ENCODE results near the gene SPRR2B.
"Not testable (repeated sequence)": the region's sequence is repeated elsewhere in the genome, so short reads cannot be mapped to it uniquely, and the experiment has no call there.

Gene SPRR2B

GRCh38 chr1:153071511-153071910 is at the start of gene SPRR2B:
Gene SPRR2B, minus strand, starts transcription at chr1:153071611. Its CDS starts 772 bp downstream, at chr1:153070839.
- DNase-seq (ENCODE audit: low read depth in 2 of 2, low spot score in 1 of 2), result no peak

GRCh38 chr1:153120945-153121344 is 49.5 kb upstream of the SPRR2B start:
- DNase-seq (ENCODE audit: low read depth in 2 of 2, low spot score in 1 of 2), result no peak

GRCh38 chr1:153119491-153119971 is 48.1 kb upstream of the SPRR2B start:
- no peak for DNase-seq (ENCODE audit: low read depth in 2 of 2, low spot score in 1 of 2)

DNA sequence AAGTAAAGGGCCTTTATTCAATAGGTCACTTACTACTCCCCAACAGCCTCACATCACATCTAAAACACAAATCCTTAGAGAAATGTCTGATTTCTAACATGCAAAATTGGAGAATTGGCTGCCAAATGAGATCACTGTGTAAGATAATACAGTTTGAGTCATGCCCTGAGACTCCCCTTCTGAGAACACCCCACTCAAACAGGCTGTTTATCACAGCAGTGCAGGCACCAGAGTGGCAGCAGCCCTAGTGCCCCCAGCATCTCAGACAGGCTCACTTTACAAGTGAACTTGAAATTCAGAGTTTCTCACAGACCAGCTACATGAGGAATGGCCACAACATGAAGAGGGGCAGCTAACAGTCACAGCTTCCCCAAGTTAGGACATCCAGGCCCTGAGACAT is 43.9 kb upstream of the SPRR2B start:
- DNase-seq (ENCODE audit: low read depth in 2 of 2, low spot score in 1 of 2), result not testable (repeated sequence)

GRCh38 chr1:153113416-153113815 is 42.0 kb upstream of the SPRR2B start, which contains the start of gene SPRR2F:
Gene SPRR2F, minus strand, starts transcription at chr1:153113516. Its CDS starts 783 bp downstream, at chr1:153112733.
- no peak for DNase-seq (ENCODE audit: low read depth in 2 of 2, low spot score in 1 of 2)

DNA sequence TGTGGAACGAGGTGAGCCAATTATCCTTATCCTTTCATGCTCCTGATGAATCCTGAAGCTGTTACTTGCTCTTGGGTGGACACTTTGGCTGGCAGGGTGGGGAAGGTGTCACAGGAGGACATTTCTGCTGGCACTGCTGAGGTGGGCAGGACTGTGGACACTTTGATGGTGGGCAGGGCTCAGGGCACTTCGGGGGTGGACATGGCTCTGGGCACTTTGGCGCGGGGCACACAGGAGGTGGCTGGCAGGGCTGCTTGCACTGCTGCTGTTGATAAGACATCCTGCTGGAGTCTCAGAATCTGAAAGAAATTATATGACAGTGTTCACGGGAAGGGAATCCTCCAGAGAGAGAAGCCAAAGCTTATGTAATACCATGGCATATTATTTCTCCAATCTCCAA is 41.0 kb upstream of the SPRR2B start:
- not testable (repeated sequence) for DNase-seq (ENCODE audit: low read depth in 2 of 2, low spot score in 1 of 2)

DNA sequence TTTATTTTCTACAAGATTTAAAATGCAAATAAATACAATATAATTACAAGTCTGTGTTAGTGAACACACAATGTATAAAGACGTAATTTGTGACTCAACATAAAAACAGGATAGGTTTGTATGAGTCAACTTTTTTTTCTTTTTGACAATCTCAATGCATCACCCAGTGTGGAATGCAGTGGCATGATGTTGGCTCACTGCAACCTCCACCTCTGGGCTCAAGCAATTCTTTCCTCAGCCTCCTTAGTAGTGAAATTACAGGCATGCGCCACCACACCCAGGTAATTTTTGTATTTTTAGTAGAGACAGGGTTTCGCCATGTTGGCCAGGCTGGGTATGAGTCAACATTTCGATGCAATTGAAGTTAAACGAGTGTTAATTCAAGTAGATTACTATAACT is 28.8 kb upstream of the SPRR2B start:
- DNase-seq (ENCODE audit: low read depth in 2 of 2, low spot score in 1 of 2), result no peak

- DNase-seq (ENCODE audit: low read depth in 2 of 2, low spot score in 1 of 2), result no peak
Observed at GRCh38 chr1:153099461-153100045, 28.1 kb upstream of the SPRR2B start.

DNA sequence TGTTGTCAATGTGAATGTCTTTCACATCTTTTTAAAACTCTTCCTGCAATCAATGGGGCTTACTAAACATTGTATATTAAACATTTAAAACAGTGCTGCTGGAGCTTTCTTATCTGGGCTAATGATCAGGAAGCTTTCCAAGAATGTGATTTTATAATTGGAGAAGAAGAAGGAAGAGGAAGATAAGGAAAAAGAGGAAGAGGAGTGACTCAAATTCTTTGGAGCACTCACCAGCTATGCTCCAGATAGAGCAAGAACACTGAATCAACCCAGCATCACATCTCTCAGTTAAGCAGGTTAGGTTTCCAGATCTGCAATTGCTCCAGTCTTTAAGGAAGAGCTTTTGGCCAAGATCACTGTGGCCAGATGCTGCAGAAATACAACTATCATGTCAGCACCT is 24.4 kb upstream of the SPRR2B start:
- DNase-seq (ENCODE audit: low read depth in 2 of 2, low spot score in 1 of 2), result no peak

DNA sequence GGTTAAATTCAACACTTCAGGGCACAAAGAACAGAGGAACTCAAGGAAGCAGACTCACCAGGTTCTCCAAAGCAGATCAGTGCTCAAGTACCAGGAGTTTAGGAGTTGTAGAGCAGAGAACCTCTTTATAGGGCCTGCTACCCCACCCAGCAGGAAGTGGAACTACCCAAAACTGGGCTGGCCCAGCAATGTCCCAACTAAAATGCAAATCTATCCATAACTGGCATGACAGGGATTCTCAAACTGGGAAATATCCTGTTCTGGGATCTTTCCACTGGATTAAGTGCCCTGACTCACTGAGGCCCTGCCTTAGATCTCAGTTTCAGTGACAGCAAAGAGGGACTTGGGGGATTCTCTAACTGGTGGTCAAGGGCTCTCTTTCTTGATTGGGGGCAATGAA is 23.0 kb upstream of the SPRR2B start, which contains the start of gene SPRR2E:
Gene SPRR2E (minus strand): TSS at position 101 of the 400 bp plus-strand sequence. CDS start 775 bp downstream, outside the sequence.
- no peak for DNase-seq (ENCODE audit: low read depth in 2 of 2, low spot score in 1 of 2)

DNA sequence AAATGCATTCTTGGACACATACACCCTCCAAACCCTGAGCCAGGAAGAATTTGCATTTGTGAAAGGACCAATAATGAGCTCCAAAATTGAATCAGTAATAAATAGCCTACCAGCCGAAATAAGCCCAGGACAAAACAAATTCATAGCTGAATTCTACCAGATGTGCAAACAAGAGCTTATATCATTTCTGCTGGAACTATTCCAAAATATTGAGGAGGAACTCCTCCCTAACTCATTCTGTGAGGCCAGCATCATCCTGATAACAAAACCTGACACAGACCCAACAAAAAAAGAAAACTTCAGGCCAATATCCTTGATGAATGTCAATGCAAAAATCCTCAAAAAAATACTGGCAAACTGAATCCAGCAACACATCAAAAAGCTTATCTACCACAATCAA is 16.2 kb upstream of the SPRR2B start:
- no peak for DNase-seq (ENCODE audit: low read depth in 2 of 2, low spot score in 1 of 2)

DNA sequence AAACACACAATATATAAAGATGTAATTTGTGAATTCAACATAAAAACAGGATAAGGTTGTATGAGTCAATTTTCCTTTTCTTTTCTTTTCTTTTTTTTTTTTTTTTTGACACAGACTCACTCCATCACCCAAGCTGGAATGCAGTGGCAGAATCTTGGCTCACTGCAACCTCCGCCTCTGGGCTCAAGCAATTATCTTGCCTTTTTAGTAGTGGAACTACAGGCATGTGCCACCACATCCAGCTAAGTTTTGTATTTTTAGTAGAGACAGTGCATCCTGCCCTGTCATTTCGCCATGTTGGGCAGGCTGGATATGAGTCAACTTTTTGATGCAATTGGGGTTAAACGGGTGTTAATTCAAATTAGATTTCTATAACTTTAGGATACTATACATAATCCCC is 10.3 kb upstream of the SPRR2B start:
- DNase-seq (ENCODE audit: low read depth in 2 of 2, low spot score in 1 of 2), result no peak

DNA sequence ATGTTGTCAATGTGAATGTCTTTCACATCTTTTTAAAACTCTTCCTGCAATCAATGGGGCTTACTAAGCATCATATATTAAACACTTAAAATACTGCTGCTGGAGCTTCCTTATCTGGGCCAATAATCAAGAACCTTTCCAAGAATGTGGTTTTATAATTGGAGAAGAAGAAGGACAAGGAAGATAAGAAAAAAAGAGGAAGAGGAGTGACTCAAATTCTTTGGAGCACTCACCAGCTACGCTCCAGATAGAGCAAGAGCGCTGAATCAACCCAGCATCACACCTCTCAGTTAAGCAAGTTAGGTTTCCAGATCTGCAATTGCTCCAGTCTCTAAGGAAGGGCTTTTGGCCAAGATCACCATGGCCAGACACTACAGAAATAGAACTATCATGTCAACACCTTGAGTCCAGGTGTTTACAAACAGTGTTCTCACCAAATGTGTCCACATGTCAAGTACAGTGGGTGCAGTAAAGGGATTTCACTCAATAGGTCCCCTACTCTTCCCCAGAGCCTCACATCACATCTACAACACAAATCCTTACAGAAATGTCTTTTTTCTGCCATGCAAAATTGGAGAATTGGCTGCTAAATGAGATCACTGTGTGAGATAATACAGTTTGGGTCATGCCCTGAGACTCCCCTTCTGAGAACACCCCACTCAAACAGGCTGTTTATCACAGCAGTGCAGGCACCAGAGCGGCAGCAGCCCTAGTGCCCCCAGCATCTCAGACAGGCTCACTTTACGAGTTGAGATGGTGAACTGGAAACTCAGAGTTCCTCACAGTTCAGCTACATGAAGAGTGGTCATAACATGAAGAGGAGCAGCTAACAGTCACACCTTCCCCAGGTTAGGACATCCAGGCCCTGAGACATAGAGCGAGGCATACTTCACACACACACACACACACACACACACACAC is 1.7 kb upstream of the SPRR2B start:
- DNase-seq (ENCODE audit: low read depth in 2 of 2, low spot score in 1 of 2), result no peak

GRCh38 chr1:153070243-153070642 is 1.2 kb downstream of the SPRR2B start:
- DNase-seq (ENCODE audit: low read depth in 2 of 2, low spot score in 1 of 2), result no peak

DNA sequence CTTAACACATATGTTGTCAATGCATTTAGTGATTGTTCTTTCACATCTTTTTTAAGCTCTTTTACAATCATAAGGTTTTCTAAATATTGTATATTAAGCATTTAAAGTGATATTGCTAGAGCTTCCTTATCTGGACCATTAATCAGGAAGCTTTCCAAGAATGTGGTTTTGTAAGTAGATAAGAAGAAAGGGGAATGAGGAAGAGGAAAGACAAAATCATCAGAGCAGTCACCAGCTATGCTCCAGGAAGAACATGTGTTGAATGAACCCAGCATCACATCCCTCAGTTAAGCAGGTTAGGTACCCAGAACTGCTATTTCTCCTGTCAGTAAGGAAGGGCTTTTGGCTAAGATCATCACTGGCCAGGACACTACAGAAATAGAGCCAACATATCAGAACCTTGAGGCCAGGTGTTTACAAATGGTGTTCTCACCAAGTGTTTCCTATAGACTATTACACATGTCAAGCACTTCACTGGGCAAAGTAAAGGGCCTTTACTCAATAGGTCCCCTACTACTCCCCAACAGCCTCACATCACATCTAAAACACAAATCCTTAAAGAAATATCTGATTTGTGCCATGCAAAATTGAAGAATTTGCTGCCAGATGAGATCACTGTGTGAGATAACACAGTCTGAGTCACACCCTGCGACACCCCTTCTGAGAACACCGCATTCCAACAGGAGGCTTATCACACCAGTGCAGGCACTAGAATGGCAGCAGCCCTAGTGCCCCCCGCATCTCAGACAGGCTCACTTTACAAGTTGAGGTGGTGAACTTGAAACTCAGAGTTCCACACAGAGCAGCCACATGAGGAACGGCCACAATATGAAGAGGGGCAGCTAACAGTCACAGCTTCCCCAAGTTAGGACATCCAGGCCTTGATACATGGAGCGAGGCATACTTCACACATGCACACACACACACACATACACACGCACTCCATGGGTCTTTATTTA is 12.3 kb downstream of the SPRR2B start:
- no peak for DNase-seq (ENCODE audit: low read depth in 2 of 2, low spot score in 1 of 2)

DNA sequence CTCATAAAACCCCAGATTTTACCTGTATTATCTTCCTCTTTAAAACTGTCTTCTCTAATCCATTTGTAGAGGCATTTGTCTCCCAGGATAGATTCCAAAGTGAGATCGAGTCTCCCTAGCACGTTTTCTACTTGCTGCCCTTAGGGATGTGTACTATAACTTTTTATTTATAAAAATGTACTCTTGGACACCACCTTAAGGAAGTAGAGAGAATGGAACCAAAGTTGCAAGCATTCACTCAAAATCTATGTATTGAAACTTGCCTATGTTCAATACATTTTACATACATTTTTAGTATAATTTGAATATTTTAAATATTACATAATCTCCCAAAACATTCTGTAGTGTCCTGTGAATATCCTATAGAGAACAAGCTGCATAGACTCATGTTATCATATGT is 13.3 kb downstream of the SPRR2B start:
- no peak for DNase-seq (ENCODE audit: low read depth in 2 of 2, low spot score in 1 of 2)

DNA sequence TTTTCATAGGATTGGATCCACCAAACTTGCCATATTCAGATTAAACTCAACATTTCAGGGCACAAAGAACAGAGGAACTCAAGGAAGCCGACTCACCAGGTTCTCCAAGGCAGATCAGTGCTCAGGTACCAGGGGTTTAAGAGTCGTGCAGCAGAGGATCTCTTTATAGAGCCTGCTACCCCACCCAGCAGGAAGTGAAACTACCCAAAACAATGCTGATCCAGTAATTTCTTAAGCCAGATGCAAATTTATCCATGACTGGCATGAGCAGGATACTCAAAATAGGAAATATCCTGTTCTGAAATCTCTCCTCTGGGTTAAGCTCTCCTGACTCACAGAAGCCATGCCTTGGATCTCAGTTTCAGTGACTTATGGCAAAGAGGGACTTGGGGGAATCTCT is 14.0 kb downstream of the SPRR2B start, which contains the start of gene SPRR2A:
Gene SPRR2A (minus strand): TSS at position 138 of the 400 bp plus-strand sequence. CDS start 777 bp downstream, outside the sequence.
- DNase-seq (ENCODE audit: low read depth in 2 of 2, low spot score in 1 of 2), result no peak

GRCh38 chr1:153056111-153056510 is 15.3 kb downstream of the SPRR2B start:
- not testable (repeated sequence) for DNase-seq (ENCODE audit: low read depth in 2 of 2, low spot score in 1 of 2)

GRCh38 chr1:153049211-153049610 is 22.2 kb downstream of the SPRR2B start:
- DNase-seq (ENCODE audit: low read depth in 2 of 2, low spot score in 1 of 2), result no peak

- no peak for DNase-seq (ENCODE audit: low read depth in 2 of 2, low spot score in 1 of 2)
Observed at GRCh38 chr1:153040950-153041631, 30.3 kb downstream of the SPRR2B start, which contains the start of gene SPRR2D. Gene SPRR2D, minus strand, starts transcription at chr1:153041120. Its CDS starts 774 bp downstream, at chr1:153040346.

Measured in stimulated activated CD8-positive, alpha-beta memory T cell treated with anti-CD3 and anti-CD28 coated beads, Interleukin-4, amount 100 ng/mL, for 1 hour (primary cell).